Liver (tissue), 9 donors: ENCODE data around the gene PPP2R5C. TPM values are rescaled to one million over a fixed set of nuclear protein-coding genes. Genes with fewer than 3 reads are reported as not detected.

ENCODE experiments used
- DNase-seq: peaks from one replicate; pipeline ENCODE4 v3.0.0-alpha.2; 2017; ENCODE audit warnings: low spot score
- H3K27ac ChIP-seq, 2 donors: one replicate each; pipeline ENCODE4 v1.7.0; 2013; ENCODE audit warnings: inconsistent platforms in 2 of 2, low read length in 2 of 2, control low read depth in 1 of 2, low read depth in 1 of 2, mild to moderate bottlenecking in 1 of 2
- H3K27me3 ChIP-seq, 4 donors: one replicate each; pipeline versions ENCODE4 v1.6.1 to v1.7.0; 2013; ENCODE audit warnings: low read length in 3 of 4, inconsistent platforms in 1 of 4, mild to moderate bottlenecking in 1 of 4, moderate library complexity in 1 of 4; ENCODE audit not compliant: control insufficient read depth in 4 of 4, insufficient read depth in 4 of 4
- H3K36me3 ChIP-seq, 4 donors: one replicate each; pipeline versions ENCODE4 v1.6.1 to v1.7.0; 2013; ENCODE audit warnings: low read length in 3 of 4, mild to moderate bottlenecking in 3 of 4, low read depth in 1 of 4, moderate library complexity in 1 of 4; ENCODE audit not compliant: control insufficient read depth in 4 of 4, insufficient read depth in 3 of 4
- H3K4me1 ChIP-seq, 4 donors: one replicate each; pipeline versions ENCODE4 v1.6.1 to v1.7.0; 2013; ENCODE audit warnings: low read length in 3 of 4, mild to moderate bottlenecking in 3 of 4, moderate library complexity in 1 of 4; ENCODE audit not compliant: control insufficient read depth in 4 of 4, insufficient read depth in 4 of 4
- H3K4me3 ChIP-seq, 3 donors: one replicate each; pipeline versions ENCODE4 v1.6.1 to v1.7.0; 2013; ENCODE audit warnings: low read length in 3 of 3, control low read depth in 1 of 3, low read depth in 1 of 3, mild to moderate bottlenecking in 1 of 3
- H3K9ac ChIP-seq, 2 donors: one replicate each; pipeline ENCODE4 v1.7.0; 2013; ENCODE audit warnings: low read length in 2 of 2, mild to moderate bottlenecking in 2 of 2, moderate library complexity in 2 of 2, control low read depth in 1 of 2, low read depth in 1 of 2
- H3K9me3 ChIP-seq, 4 donors: one replicate each; pipeline versions ENCODE4 v1.6.1 to v1.7.0; 2013; ENCODE audit warnings: low read length in 3 of 4; ENCODE audit not compliant: control insufficient read depth in 4 of 4
- EGR1 ChIP-seq, 2 donors: IDR thresholded peaks; 2 replicates each; pipeline ENCODE4 v1.6.1; 2016 to 2018; ENCODE audit warnings: antibody characterized with exemption in 2 of 2, low read depth in 2 of 2
- FOXA1 ChIP-seq: IDR thresholded peaks from 2 replicates; pipeline ENCODE4 v1.6.1; 2016; ENCODE audit warnings: antibody characterized with exemption
- FOXA2 ChIP-seq: IDR thresholded peaks from 2 replicates; pipeline ENCODE4 v1.6.1; 2016; ENCODE audit warnings: antibody characterized with exemption
- GABPA ChIP-seq, 2 donors: IDR thresholded peaks in 1 of 2; conservative IDR thresholded peaks in 1 of 2; 2 replicates each; pipeline ENCODE4 v1.6.1; 2016; ENCODE audit warnings: antibody characterized with exemption in 2 of 2, mild to moderate bottlenecking in 1 of 2, moderate library complexity in 1 of 2
- HNF4A ChIP-seq, 2 donors: conservative IDR thresholded peaks; 2 replicates each; pipeline ENCODE4 v1.6.1; 2016; ENCODE audit warnings: antibody characterized with exemption in 2 of 2, mild to moderate bottlenecking in 2 of 2
- HNF4G ChIP-seq: IDR thresholded peaks from 2 replicates; pipeline ENCODE4 v1.6.1; 2016; ENCODE audit warnings: antibody characterized with exemption
- JUND ChIP-seq, 2 donors: IDR thresholded peaks; 2 replicates each; pipeline ENCODE4 v1.6.1; 2016; ENCODE audit warnings: antibody characterized with exemption in 2 of 2
- NR2F2 ChIP-seq: IDR thresholded peaks from 2 replicates; pipeline ENCODE4 v1.6.1; 2016; ENCODE audit warnings: antibody characterized with exemption
- RAD21 ChIP-seq, 2 donors: IDR thresholded peaks; 2 replicates each; pipeline ENCODE4 v1.6.1; 2016; ENCODE audit warnings: antibody characterized with exemption in 2 of 2, mild to moderate bottlenecking in 2 of 2
- RXRA ChIP-seq, 2 donors: IDR thresholded peaks; 2 replicates each; pipeline ENCODE4 v1.6.1; 2017 to 2018; ENCODE audit warnings: antibody characterized with exemption in 2 of 2, mild to moderate bottlenecking in 1 of 2
- SP1 ChIP-seq: IDR thresholded peaks from 2 replicates; pipeline ENCODE4 v1.6.1; 2018; ENCODE audit warnings: antibody characterized with exemption, mild to moderate bottlenecking
- TAF1 ChIP-seq: conservative IDR thresholded peaks from 2 replicates; pipeline ENCODE4 v1.6.1; 2016; ENCODE audit warnings: antibody characterized with exemption, mild to moderate bottlenecking
- YY1 ChIP-seq: IDR thresholded peaks from 2 replicates; pipeline ENCODE4 v1.6.1; 2016; ENCODE audit warnings: antibody characterized with exemption, mild to moderate bottlenecking
- WGBS: extraction: QIAGEN DNeasy Blood & Tissue Kit; methylation state at CpG from one replicate; pipeline ENCODE4 v1.1.7; 2013; 5-methylcytosine and 5-hydroxymethylcytosine counted together
- polyA plus RNA-seq, 2 donors: library from polyadenylated mRNA; stranded (reverse) in 1 of 2; unstranded in 1 of 2; fragments of 200-250 nt in 1 of 2; fragments of >200 nt in 1 of 2; fragmentation: Nextera tagmentation in 1 of 2; extraction: Ambion mirVana in 1 of 2; gene quantifications; one replicate each; pipeline versions ENCODE4 v1.2.1 to v1.2.3, GENCODE V29; 2013 to 2015
- total RNA-seq, 2 donors: library from RNA; depleted of rRNA; stranded (reverse); fragments of >200 nt; gene quantifications; one replicate each; pipeline ENCODE4 v1.2.3, GENCODE V29; 2014
- TF ChIP-seq, protein P1 (sequence below): IDR thresholded peaks from 2 replicates; pipeline ENCODE4 v1.6.1; 2016; ENCODE audit warnings: antibody characterized with exemption
- TF ChIP-seq, protein P2 (sequence below): IDR thresholded peaks from 2 replicates; pipeline ENCODE4 v1.6.1; 2016; ENCODE audit warnings: antibody characterized with exemption
- TF ChIP-seq, protein P3 (sequence below): IDR thresholded peaks from 2 replicates; pipeline ENCODE4 v1.6.1; 2016; ENCODE audit warnings: antibody characterized with exemption
- TF ChIP-seq, protein P4 (sequence below): fragments of 150-350 bp; IDR thresholded peaks from 2 replicates; pipeline ENCODE4 v1.5.1; 2017; ENCODE audit warnings: improper control_type of control experiment, low read depth, low read length; ENCODE audit not compliant: missing input control
- TF ChIP-seq, protein P5 (sequence below): IDR thresholded peaks from 2 replicates; pipeline ENCODE4 v1.6.1; 2016; ENCODE audit warnings: antibody characterized with exemption, mild to moderate bottlenecking
- donor health status: healthy.
- donor health status: healthy.
- donor health status: healthy.
- donor health status: healthy.
- donor health status: healthy.

PPP2R5C gene
- total and polyA plus RNA-seq, 4 donors: 33.5 to 52.3 (median 43.9) TPM

DNA sequence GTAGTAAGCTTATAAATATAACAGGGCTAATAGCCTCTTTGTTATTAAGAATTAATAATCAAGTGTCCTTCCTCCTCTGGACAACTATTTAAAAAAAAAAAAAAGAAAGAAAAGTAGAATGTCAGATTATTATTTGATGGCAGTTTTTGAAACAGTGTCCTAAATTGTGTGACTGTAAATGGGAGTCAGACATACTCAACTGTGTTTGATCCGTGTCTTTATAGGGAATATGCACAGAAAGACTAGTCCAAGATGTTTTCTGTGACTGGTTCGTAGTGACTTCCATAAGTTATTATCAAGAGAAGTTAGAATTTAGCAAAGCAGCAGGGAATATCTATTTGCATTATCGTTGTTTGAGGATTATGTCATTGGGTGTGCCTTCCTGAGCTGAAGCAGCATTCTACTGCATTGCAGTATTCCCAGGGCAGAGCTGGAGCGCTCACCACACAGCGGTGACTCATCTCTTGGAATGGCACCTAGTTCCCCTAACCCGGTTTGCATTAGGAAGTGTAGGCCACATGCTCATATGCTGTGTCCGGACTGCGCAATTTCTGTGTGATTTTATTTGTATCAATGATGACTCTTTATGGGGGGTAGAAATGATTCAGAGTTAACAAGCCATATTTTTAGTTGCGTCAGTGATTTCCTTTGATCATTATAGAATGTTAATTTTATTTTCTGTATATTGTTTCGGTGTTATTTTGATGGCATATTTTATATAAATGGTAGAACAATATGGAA, 210.8 kb downstream of the PPP2R5C start:
- Histone ChIP-seq H3K36me3 (peaks cover 0 to 10% (median 3%) of the 10 kb centered on the region in 4 donors), H3K9me3 (no peaks in the 10 kb centered on the region), H3K27me3 (no peaks in the 10 kb centered on the region), H3K27ac (peak overlapping the region; percentile 64 to 82), H3K9ac (peak overlapping the region; percentile 7 to 19), H3K4me3 (no peak overlapping the region), H3K4me1 (peaks cover 5 to 30% (median 13%) of the 10 kb centered on the region in 4 donors)
- peak; percentile 30 for TF ChIP-seq YY1
- TF ChIP-seq FOXA1: no peak
- peak; percentile 99 to 100 for TF ChIP-seq JUND (IDR thresholded peaks at IDR 0.05)
- TF ChIP-seq HNF4G: no peak
- no peak for TF ChIP-seq EGR1 (IDR thresholded peaks at IDR 0.05; ENCODE audit: low read depth in 2 of 2)
- TF ChIP-seq, protein P1, sequence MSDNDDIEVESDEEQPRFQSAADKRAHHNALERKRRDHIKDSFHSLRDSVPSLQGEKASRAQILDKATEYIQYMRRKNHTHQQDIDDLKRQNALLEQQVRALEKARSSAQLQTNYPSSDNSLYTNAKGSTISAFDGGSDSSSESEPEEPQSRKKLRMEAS: peak; percentile 49
- TF ChIP-seq, protein P2, sequence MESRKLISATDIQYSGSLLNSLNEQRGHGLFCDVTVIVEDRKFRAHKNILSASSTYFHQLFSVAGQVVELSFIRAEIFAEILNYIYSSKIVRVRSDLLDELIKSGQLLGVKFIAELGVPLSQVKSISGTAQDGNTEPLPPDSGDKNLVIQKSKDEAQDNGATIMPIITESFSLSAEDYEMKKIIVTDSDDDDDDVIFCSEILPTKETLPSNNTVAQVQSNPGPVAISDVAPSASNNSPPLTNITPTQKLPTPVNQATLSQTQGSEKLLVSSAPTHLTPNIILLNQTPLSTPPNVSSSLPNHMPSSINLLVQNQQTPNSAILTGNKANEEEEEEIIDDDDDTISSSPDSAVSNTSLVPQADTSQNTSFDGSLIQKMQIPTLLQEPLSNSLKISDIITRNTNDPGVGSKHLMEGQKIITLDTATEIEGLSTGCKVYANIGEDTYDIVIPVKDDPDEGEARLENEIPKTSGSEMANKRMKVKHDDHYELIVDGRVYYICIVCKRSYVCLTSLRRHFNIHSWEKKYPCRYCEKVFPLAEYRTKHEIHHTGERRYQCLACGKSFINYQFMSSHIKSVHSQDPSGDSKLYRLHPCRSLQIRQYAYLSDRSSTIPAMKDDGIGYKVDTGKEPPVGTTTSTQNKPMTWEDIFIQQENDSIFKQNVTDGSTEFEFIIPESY: peak; percentile 23
- peak in 1 of 2 donors; percentile 41 for TF ChIP-seq RXRA (IDR thresholded peaks at IDR 0.05)
- TF ChIP-seq GABPA (IDR thresholded peaks at IDR 0.05 in 1 of 2, conservative IDR thresholded peaks at IDR 0.05 in 1 of 2): no peak
- TF ChIP-seq HNF4A (conservative IDR thresholded peaks at IDR 0.05): peak in 1 of 2 donors; percentile 21
- TF ChIP-seq, protein P3, sequence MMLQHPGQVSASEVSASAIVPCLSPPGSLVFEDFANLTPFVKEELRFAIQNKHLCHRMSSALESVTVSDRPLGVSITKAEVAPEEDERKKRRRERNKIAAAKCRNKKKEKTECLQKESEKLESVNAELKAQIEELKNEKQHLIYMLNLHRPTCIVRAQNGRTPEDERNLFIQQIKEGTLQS: peak; percentile 85
- TF ChIP-seq, protein P4, sequence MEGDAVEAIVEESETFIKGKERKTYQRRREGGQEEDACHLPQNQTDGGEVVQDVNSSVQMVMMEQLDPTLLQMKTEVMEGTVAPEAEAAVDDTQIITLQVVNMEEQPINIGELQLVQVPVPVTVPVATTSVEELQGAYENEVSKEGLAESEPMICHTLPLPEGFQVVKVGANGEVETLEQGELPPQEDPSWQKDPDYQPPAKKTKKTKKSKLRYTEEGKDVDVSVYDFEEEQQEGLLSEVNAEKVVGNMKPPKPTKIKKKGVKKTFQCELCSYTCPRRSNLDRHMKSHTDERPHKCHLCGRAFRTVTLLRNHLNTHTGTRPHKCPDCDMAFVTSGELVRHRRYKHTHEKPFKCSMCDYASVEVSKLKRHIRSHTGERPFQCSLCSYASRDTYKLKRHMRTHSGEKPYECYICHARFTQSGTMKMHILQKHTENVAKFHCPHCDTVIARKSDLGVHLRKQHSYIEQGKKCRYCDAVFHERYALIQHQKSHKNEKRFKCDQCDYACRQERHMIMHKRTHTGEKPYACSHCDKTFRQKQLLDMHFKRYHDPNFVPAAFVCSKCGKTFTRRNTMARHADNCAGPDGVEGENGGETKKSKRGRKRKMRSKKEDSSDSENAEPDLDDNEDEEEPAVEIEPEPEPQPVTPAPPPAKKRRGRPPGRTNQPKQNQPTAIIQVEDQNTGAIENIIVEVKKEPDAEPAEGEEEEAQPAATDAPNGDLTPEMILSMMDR: no peak
- TF ChIP-seq SP1: peak; percentile 27
- TF ChIP-seq, protein P5, sequence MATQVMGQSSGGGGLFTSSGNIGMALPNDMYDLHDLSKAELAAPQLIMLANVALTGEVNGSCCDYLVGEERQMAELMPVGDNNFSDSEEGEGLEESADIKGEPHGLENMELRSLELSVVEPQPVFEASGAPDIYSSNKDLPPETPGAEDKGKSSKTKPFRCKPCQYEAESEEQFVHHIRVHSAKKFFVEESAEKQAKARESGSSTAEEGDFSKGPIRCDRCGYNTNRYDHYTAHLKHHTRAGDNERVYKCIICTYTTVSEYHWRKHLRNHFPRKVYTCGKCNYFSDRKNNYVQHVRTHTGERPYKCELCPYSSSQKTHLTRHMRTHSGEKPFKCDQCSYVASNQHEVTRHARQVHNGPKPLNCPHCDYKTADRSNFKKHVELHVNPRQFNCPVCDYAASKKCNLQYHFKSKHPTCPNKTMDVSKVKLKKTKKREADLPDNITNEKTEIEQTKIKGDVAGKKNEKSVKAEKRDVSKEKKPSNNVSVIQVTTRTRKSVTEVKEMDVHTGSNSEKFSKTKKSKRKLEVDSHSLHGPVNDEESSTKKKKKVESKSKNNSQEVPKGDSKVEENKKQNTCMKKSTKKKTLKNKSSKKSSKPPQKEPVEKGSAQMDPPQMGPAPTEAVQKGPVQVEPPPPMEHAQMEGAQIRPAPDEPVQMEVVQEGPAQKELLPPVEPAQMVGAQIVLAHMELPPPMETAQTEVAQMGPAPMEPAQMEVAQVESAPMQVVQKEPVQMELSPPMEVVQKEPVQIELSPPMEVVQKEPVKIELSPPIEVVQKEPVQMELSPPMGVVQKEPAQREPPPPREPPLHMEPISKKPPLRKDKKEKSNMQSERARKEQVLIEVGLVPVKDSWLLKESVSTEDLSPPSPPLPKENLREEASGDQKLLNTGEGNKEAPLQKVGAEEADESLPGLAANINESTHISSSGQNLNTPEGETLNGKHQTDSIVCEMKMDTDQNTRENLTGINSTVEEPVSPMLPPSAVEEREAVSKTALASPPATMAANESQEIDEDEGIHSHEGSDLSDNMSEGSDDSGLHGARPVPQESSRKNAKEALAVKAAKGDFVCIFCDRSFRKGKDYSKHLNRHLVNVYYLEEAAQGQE: no peak
- TF ChIP-seq RAD21 (IDR thresholded peaks at IDR 0.05): peak in 1 of 2 donors; percentile 15
- no peak for TF ChIP-seq NR2F2
- no peak for TF ChIP-seq FOXA2
- no peak for TF ChIP-seq TAF1
- 43% methylated on average over 10 of the region's 10 CpGs for WGBS
- no peak for DNase-seq
